Fibroblast of lung (primary cell): ENCODE results near the gene RRAS2. TPM values are rescaled to one million over a fixed set of nuclear protein-coding genes. Genes with fewer than 3 reads are reported as not detected.

Source experiments
- DNase-seq, 2 donors: peaks; one replicate each; pipeline versions ENCODE4 v3.0.0 to v3.0.0-alpha.2; 2010; ENCODE audit warnings: low read depth in 2 of 2
- H2AFZ ChIP-seq: 2 replicates; pipeline ENCODE4 v1.5.1; 2012; ENCODE audit warnings: low read length, control low read depth, inconsistent platforms
- H3K27ac ChIP-seq: 2 replicates; pipeline ENCODE4 v1.5.1; 2011; ENCODE audit warnings: low read length, control low read depth; ENCODE audit not compliant: insufficient read depth
- H3K27me3 ChIP-seq: 2 replicates; pipeline ENCODE4 v1.5.1; 2011; ENCODE audit warnings: mild to moderate bottlenecking, low read length; ENCODE audit not compliant: control insufficient read depth, insufficient read depth
- H3K36me3 ChIP-seq: 2 replicates; pipeline ENCODE4 v1.5.1; 2011; ENCODE audit warnings: low read length; ENCODE audit not compliant: control insufficient read depth, insufficient read depth
- H3K4me1 ChIP-seq: 2 replicates; pipeline ENCODE4 v1.5.1; 2011; ENCODE audit warnings: low read length; ENCODE audit not compliant: control insufficient read depth, insufficient read depth; ENCODE audit errors: extremely low read depth
- H3K4me2 ChIP-seq: 2 replicates; pipeline ENCODE4 v1.5.1; 2011; ENCODE audit warnings: low read length, control low read depth; ENCODE audit not compliant: insufficient read depth; ENCODE audit errors: extremely low read depth
- H3K4me3 ChIP-seq, 4 experiments: fragments of 200-600 bp in 1 of 4; sonication (generic) in 1 of 4; replicated peaks in 1 of 4; 2 replicates each; pipeline ENCODE4 v1.5.1; 2011 to 2016; ENCODE audit warnings: low read length in 4 of 4, low read depth in 3 of 4, mild to moderate bottlenecking in 3 of 4, control low read depth in 2 of 4, inconsistent platforms in 1 of 4, mixed read lengths in 1 of 4; ENCODE audit not compliant: insufficient read depth in 1 of 4; ENCODE audit errors: control extremely low read depth in 1 of 4
- H3K79me2 ChIP-seq: 2 replicates; pipeline ENCODE4 v1.5.1; 2012; ENCODE audit warnings: mild to moderate bottlenecking, low read length, inconsistent platforms; ENCODE audit not compliant: control insufficient read depth, insufficient read depth
- H3K9ac ChIP-seq: 2 replicates; pipeline ENCODE4 v1.5.1; 2011; ENCODE audit warnings: mild to moderate bottlenecking, low read length, control low read depth; ENCODE audit not compliant: insufficient read depth
- H3K9me3 ChIP-seq: 2 replicates; pipeline ENCODE4 v1.5.1; 2012; ENCODE audit warnings: low read depth, low read length; ENCODE audit not compliant: control insufficient read depth, insufficient read depth
- H4K20me1 ChIP-seq: 2 replicates; pipeline ENCODE4 v1.5.1; 2011; ENCODE audit warnings: low read length; ENCODE audit not compliant: control insufficient read depth, insufficient read depth; ENCODE audit errors: extremely low read depth
- EZH2 ChIP-seq: IDR thresholded peaks from 2 replicates; pipeline ENCODE4 v1.5.1; 2012; ENCODE audit warnings: low read length, control low read depth, mild to moderate bottlenecking; ENCODE audit errors: missing control alignments
- polyA plus RNA-seq, 2 donors: library from polyadenylated mRNA; depleted of rRNA in 1 of 2; stranded (reverse) in 1 of 2; unstranded in 1 of 2; fragments of >200 nt; gene quantifications; 2 replicates each; pipeline ENCODE4 v1.2.1, GENCODE V29; 2011 to 2012; ENCODE audit warnings: missing spikeins in 1 of 2
- total RNA-seq: library from RNA; depleted of rRNA; stranded (reverse); fragments of >200 nt; gene quantifications from 2 replicates; pipeline ENCODE4 v1.2.1, GENCODE V29; 2014
- TF ChIP-seq, protein P1 (sequence below), 2 donors: IDR thresholded peaks in 1 of 2; conservative IDR thresholded peaks in 1 of 2; 1 replicate in 1 of 2; 2 replicates in 1 of 2; pipeline ENCODE4 v1.5.1; 2011 to 2012; ENCODE audit warnings: low read length in 2 of 2, control low read depth in 1 of 2, inconsistent platforms in 1 of 2, low read depth in 1 of 2, mild to moderate bottlenecking in 1 of 2

The RRAS2 gene
- total and polyA plus RNA-seq, 2 donors (not counting 1 experiment from before 2014, with no cell fraction given), result 160 to 178 TPM

DNA sequence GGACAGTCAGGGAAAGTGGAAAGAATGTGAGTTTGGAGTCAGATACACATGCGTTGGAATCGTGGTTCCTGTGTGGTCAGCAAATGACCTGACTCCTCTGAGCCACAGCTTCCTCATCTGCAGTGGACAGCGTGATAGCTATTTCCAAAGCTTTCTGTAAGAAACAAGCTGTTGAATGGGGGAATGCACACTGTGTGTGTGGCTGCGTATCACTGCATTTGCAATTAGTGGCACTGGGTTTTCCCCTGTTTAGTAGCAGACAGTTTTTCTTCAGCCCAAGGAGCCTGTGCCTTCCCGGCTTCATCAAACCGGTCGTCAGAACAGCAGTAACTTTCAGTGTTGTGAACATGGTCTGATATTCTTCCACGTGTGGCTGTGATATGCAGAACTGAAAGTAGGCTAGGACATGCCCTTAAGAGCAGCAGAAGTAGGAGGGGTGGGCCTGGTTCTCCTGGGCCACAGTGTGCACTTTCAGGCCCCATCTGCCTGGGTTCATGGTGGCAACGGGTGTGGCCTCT lies 121.5 kb downstream of the RRAS2 start:
- H3K4me3 ChIP-seq, result no peak overlapping the region
- H3K79me2 ChIP-seq, result no peaks in the 10 kb centered on the region
- H2AFZ ChIP-seq, result no peak overlapping the region
- no peak overlapping the region for H3K27ac ChIP-seq
- H3K9me3 ChIP-seq, result no peaks in the 10 kb centered on the region
- no peak overlapping the region for H3K4me2 ChIP-seq
- TF ChIP-seq, protein P1, sequence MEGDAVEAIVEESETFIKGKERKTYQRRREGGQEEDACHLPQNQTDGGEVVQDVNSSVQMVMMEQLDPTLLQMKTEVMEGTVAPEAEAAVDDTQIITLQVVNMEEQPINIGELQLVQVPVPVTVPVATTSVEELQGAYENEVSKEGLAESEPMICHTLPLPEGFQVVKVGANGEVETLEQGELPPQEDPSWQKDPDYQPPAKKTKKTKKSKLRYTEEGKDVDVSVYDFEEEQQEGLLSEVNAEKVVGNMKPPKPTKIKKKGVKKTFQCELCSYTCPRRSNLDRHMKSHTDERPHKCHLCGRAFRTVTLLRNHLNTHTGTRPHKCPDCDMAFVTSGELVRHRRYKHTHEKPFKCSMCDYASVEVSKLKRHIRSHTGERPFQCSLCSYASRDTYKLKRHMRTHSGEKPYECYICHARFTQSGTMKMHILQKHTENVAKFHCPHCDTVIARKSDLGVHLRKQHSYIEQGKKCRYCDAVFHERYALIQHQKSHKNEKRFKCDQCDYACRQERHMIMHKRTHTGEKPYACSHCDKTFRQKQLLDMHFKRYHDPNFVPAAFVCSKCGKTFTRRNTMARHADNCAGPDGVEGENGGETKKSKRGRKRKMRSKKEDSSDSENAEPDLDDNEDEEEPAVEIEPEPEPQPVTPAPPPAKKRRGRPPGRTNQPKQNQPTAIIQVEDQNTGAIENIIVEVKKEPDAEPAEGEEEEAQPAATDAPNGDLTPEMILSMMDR (conservative IDR thresholded peaks at IDR 0.05 in 1 of 2, IDR thresholded peaks at IDR 0.05 in 1 of 2; ENCODE audit: low read depth in 1 of 2, low read length in 2 of 2), result no peak
- TF ChIP-seq EZH2, result no peak
- no peak overlapping the region for H3K9ac ChIP-seq
- no peaks in the 10 kb centered on the region for H3K36me3 ChIP-seq
- no peak for DNase-seq
- peaks cover 12% of the 10 kb centered on the region for H3K27me3 ChIP-seq
- H3K4me1 ChIP-seq, result no peaks in the 10 kb centered on the region
- H4K20me1 ChIP-seq, result no peaks in the 10 kb centered on the region

DNA sequence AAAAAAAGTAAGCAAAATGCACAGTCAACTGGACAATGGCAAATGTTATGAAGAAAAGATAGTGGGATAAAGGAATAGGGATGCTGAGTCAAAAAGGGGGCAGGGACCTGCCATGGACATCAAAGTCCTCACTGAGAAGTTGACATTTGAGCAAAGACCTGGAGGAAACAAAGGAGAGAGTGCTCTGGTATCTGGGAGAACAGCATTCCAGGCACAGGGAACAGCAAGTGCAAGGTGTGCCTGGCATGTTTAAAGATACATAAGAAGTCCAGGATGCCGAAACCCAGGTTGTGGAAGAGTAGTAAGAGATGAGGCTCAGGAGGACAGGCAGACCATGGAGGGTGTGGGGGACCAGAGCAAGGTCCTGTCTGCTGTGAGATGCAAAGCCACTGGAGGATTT lies 123.3 kb downstream of the RRAS2 start:
- no peaks in the 10 kb centered on the region for H3K4me1 ChIP-seq
- no peak overlapping the region for H3K4me3 ChIP-seq
- no peak overlapping the region for H3K27ac ChIP-seq
- H3K9ac ChIP-seq, result no peak overlapping the region
- no peak overlapping the region for H2AFZ ChIP-seq
- H3K4me2 ChIP-seq, result no peak overlapping the region
- DNase-seq, result no peak
- H3K79me2 ChIP-seq, result no peaks in the 10 kb centered on the region
- no peaks in the 10 kb centered on the region for H4K20me1 ChIP-seq
- H3K9me3 ChIP-seq, result no peaks in the 10 kb centered on the region
- H3K36me3 ChIP-seq, result no peaks in the 10 kb centered on the region
- H3K27me3 ChIP-seq, result peaks cover 12% of the 10 kb centered on the region
- no peak for TF ChIP-seq EZH2
- TF ChIP-seq, protein P1 (conservative IDR thresholded peaks at IDR 0.05 in 1 of 2, IDR thresholded peaks at IDR 0.05 in 1 of 2; ENCODE audit: low read depth in 1 of 2, low read length in 2 of 2), result no peak

DNA sequence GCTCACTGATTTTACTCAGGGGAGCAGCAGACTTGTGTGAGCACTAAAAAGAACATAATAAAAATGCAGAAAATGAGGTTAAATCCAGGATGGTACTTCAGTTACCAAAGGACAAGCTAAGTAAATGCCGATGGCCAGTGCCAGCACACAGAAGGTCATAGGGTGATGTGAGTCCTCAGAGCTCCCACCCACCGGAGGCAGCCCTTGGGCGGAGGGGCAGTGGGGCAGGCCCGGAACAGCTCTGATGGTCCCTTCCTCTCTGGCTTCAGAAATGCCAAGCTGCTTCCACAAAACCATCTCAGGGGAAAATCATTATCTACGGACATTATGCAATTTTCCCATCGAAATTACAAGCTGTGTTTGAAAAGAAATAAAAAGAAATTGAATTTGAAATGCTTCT lies 124.5 kb downstream of the RRAS2 start:
- DNase-seq, result no peak

More for the DNA sequence above, 124.5 kb downstream of the RRAS2 start:
- TF ChIP-seq, protein P1 (conservative IDR thresholded peaks at IDR 0.05 in 1 of 2, IDR thresholded peaks at IDR 0.05 in 1 of 2; ENCODE audit: low read depth in 1 of 2, low read length in 2 of 2), result no peak
- no peak for TF ChIP-seq EZH2
- no peaks in the 10 kb centered on the region for H3K9me3 ChIP-seq
- H3K27ac ChIP-seq, result no peak overlapping the region
- no peaks in the 10 kb centered on the region for H3K4me1 ChIP-seq
- no peak overlapping the region for H3K4me3 ChIP-seq
- H3K9ac ChIP-seq, result no peak overlapping the region
- no peaks in the 10 kb centered on the region for H4K20me1 ChIP-seq
- peaks cover 12% of the 10 kb centered on the region for H3K27me3 ChIP-seq
- no peaks in the 10 kb centered on the region for H3K36me3 ChIP-seq
- H2AFZ ChIP-seq, result no peak overlapping the region
- no peak overlapping the region for H3K4me2 ChIP-seq
- no peaks in the 10 kb centered on the region for H3K79me2 ChIP-seq
